Measurements from ENCODE around the gene NUP214.

GRCh38 chr9:131117762-131118145, 7.6 kb upstream of the NUP214 start:
- TF ChIP-seq CTCF (IDR thresholded peaks at IDR 0.05) (no peak), POLR2A (IDR thresholded peaks at IDR 0.05) (no peak)
